Thyroid gland (tissue), 4 donors: ENCODE measurements around the gene MAP1LC3C. TPM values are rescaled to one million over a fixed set of nuclear protein-coding genes. Genes with fewer than 3 reads are reported as not detected.

ENCODE experiments used
- DNase-seq, 2 donors: peaks; one replicate each; pipeline ENCODE4 v3.0.0-alpha.2; 2019
- H3K27ac ChIP-seq, 3 donors: fragments of 200-600 bp; sonication (generic); 1 replicate in 2 of 3; 2 replicates in 1 of 3; pipeline ENCODE4 v1.5.1; 2016 to 2019; ENCODE audit warnings: mild to moderate bottlenecking in 1 of 3, moderate library complexity in 1 of 3
- H3K27me3 ChIP-seq: fragments of 200-600 bp; sonication (generic); one replicate; pipeline ENCODE4 v1.5.1; 2019
- H3K36me3 ChIP-seq, 2 donors: fragments of 200-600 bp; sonication (generic); one replicate each; pipeline ENCODE4 v1.5.1; 2016 to 2019
- H3K4me1 ChIP-seq, 2 donors: fragments of 200-600 bp; sonication (generic); one replicate each; pipeline ENCODE4 v1.5.1; 2017 to 2019
- H3K4me3 ChIP-seq, 3 donors: fragments of 200-600 bp; sonication (generic); replicated peaks in 1 of 3; 1 replicate in 2 of 3; 2 replicates in 1 of 3; pipeline ENCODE4 v1.5.1; 2016; ENCODE audit warnings: mild to moderate bottlenecking in 1 of 3
- H3K9me3 ChIP-seq: fragments of 200-600 bp; sonication (generic); one replicate; pipeline ENCODE4 v1.5.1; 2017
- CTCF ChIP-seq, 6 experiments: fragments of 200-600 bp in 3 of 6; fragments of 450-650 bp in 3 of 6; sonication (generic) in 3 of 6; IDR thresholded peaks; one replicate each; pipeline ENCODE4 v1.5.1; 2016 to 2019; ENCODE audit warnings: antibody characterized with exemption in 6 of 6, mild to moderate bottlenecking in 2 of 6, inconsistent platforms in 1 of 6, moderate library complexity in 1 of 6
- POLR2A ChIP-seq, 2 donors: fragments of 450-650 bp; IDR thresholded peaks; one replicate each; pipeline ENCODE4 v1.6.1; 2017; ENCODE audit warnings: antibody characterized with exemption in 2 of 2, mild to moderate bottlenecking in 2 of 2, moderate library complexity in 1 of 2
- WGBS, 2 donors: methylation state at CpG; one replicate each; pipeline ENCODE4 v1.1.5; 2017; 5-methylcytosine and 5-hydroxymethylcytosine counted together
- intact Hi-C: fragments of 100-400 bp; cut with DNase I; formaldehyde crosslinking; loops from one replicate; pipeline ENCODE4 v1.15.1; 2023
- total RNA-seq, 4 donors: library from RNA; depleted of rRNA; stranded (reverse); fragments of >200 nt; gene quantifications; one replicate each; pipeline ENCODE4 v1.2.3, GENCODE V29; 2016

MAP1LC3C gene
- total RNA-seq, 4 donors from 2014 or later, result 1.6 to 14.7 (median 3.8) TPM

GRCh38 chr1:241979071-241979470, 19.8 kb downstream of the MAP1LC3C start:
- intact Hi-C loops, result no loop called here
- TF ChIP-seq CTCF (IDR thresholded peaks at IDR 0.05), result no peak
- TF ChIP-seq POLR2A (IDR thresholded peaks at IDR 0.05), result no peak

DNA sequence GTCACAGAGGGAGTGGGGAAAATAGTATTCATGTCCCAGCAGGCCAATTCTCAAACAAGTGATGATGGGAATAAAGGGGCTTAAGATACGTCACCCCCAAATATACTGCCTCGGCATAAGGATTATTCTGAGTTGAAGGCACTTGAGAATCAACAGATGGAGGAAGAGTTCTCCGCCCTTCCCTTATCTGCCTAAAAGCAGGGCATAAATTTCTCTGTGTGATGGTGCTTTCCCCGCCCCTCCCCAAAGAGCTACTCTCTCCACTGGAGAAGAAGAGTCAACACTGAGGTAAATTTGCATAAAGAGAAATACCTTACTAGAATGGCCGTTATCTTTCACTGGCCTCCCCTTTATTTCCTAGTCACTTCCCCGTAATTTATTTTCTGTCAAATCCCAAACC, 22.7 kb downstream of the MAP1LC3C start:
- 73 to 79% methylated on average over 6 of the region's 6 CpGs for WGBS, 2 donors
- Histone ChIP-seq H3K27ac (no peak overlapping the region), H3K4me3 (no peak overlapping the region), H3K4me1 (no peaks in the 10 kb centered on the region), H3K9me3 (no peaks in the 10 kb centered on the region), H3K27me3 (no peaks in the 10 kb centered on the region), H3K36me3 (no peaks in the 10 kb centered on the region)
- intact Hi-C loops, result no loop called here
- no peak for DNase-seq
- TF ChIP-seq POLR2A (IDR thresholded peaks at IDR 0.05) (no peak), CTCF (IDR thresholded peaks at IDR 0.05) (no peak)

More at GRCh38 chr1:241979071-241979470, 19.8 kb downstream of the MAP1LC3C start:
- H3K4me1 ChIP-seq, result no peaks in the 10 kb centered on the region
- H3K9me3 ChIP-seq, result no peaks in the 10 kb centered on the region
- H3K4me3 ChIP-seq, result no peak overlapping the region
- 92 to 93% methylated on average over 15 to 18 of the region's 18 CpGs for WGBS, 2 donors
- no peak for DNase-seq
- H3K36me3 ChIP-seq, result no peaks in the 10 kb centered on the region
- H3K27ac ChIP-seq, result no peak overlapping the region
- no peaks in the 10 kb centered on the region for H3K27me3 ChIP-seq

DNA sequence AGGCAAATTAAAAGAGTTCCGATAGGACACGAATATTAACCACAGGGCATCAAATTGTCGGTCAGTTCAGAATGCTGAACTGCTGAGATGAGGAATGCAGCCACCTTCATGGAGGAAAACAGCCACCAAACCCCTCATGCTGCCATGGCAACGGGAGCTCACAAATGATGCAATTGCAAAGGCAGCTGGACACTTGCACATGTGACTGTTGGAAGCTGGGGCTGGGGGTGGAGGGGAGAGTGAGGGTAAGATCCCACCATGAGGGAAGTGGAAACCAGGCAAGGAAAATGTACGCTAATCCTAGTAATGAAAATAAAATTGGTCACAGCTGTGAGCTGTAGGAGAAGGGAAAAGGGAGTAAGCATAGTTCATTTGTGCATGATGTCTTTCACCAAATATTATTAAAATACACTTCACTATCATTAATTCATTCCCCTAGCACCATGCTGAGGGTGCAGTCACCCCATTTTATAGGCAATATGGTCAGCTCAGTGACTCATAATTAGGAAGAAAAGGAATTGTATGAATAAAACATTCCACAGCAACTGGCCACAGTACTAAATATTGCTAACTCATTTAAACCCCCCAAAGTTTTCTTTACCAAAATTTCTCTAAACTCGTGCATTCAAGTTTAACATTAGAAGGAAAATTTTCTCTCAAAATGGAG, 26.1 kb downstream of the MAP1LC3C start:
- Histone ChIP-seq H3K9me3 (no peaks in the 10 kb centered on the region), H3K4me1 (no peaks in the 10 kb centered on the region), H3K4me3 (no peak overlapping the region), H3K27ac (no peak overlapping the region), H3K36me3 (no peaks in the 10 kb centered on the region), H3K27me3 (no peaks in the 10 kb centered on the region)
- TF ChIP-seq CTCF (IDR thresholded peaks at IDR 0.05), result no peak
- TF ChIP-seq POLR2A (IDR thresholded peaks at IDR 0.05), result no peak
- DNase-seq, result no peak
- 60 to 65% methylated on average over 6 of the region's 6 CpGs for WGBS, 2 donors
- intact Hi-C loops, result no loop called here

DNA sequence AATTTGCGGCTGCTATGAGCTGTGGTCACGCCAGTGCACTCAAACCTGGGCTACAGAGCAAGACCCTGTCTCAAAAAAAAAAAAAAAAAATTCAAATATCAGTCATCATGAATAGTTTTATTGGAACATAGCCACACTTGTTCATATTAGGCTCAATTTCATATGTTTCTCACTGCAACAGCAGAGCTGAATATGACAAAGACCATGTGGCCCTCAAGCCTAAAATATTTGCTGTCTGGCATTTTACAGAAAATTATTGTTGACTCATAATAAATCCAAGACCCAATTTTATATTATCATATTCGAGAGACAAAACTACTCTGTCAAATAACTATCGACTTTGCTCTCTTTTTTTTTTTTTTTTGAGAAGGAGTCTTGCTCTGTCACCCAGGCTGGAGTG, 30.3 kb downstream of the MAP1LC3C start:
- H3K27ac ChIP-seq, result no peak overlapping the region
- TF ChIP-seq CTCF (IDR thresholded peaks at IDR 0.05) (no peak), POLR2A (IDR thresholded peaks at IDR 0.05) (no peak)
- DNase-seq, result no peak
- H3K9me3 ChIP-seq, result no peaks in the 10 kb centered on the region
- H3K4me3 ChIP-seq, result no peak overlapping the region
- 44 to 52% methylated on average over 4 of the region's 4 CpGs for WGBS, 2 donors
- intact Hi-C loops, result no loop called here
- no peaks in the 10 kb centered on the region for H3K36me3 ChIP-seq
- no peaks in the 10 kb centered on the region for H3K4me1 ChIP-seq
- no peaks in the 10 kb centered on the region for H3K27me3 ChIP-seq

GRCh38 chr1:241964550-241965282, 34.2 kb downstream of the MAP1LC3C start:
- Histone ChIP-seq H3K27ac (no peak overlapping the region), H3K9me3 (no peaks in the 10 kb centered on the region), H3K27me3 (no peaks in the 10 kb centered on the region), H3K4me3 (no peak overlapping the region), H3K4me1 (no peaks in the 10 kb centered on the region), H3K36me3 (no peaks in the 10 kb centered on the region)
- TF ChIP-seq CTCF (IDR thresholded peaks at IDR 0.05) (no peak), POLR2A (IDR thresholded peaks at IDR 0.05) (no peak)
- intact Hi-C loops, result no loop called here
- no peak for DNase-seq
- WGBS, 2 donors, result 79 to 80% methylated on average over 8 of the region's 8 CpGs
